DND-41 (cell line): ENCODE measurements around the gene TMC3.

Experiments used
- ATAC-seq: fragments of 200-7000 bp; cut with Tn5 transposase; 3 replicates; pipeline ENCODE4 v1.9.1; 2021; ENCODE audit warnings: low read depth; ENCODE audit not compliant: insufficient read depth
- DNase-seq: peaks from one replicate; pipeline ENCODE4 v3.0.0-alpha.2; 2020
- H2AFZ ChIP-seq: 2 replicates; pipeline ENCODE4 v1.6.0; 2012; ENCODE audit warnings: low read depth, low read length
- H3K27ac ChIP-seq: 2 replicates; pipeline ENCODE4 v1.5.1; 2012; ENCODE audit warnings: low read length, inconsistent platforms
- H3K27me3 ChIP-seq: fragments of 200-600 bp; sonication (generic); 2 replicates; pipeline ENCODE4 v1.6.0; 2012; ENCODE audit warnings: low read length, mild to moderate bottlenecking, inconsistent platforms; ENCODE audit not compliant: insufficient read depth, poor library complexity
- H3K36me3 ChIP-seq: 2 replicates; pipeline ENCODE4 v1.5.1; 2012; ENCODE audit warnings: low read length, inconsistent platforms; ENCODE audit not compliant: insufficient read depth
- H3K4me1 ChIP-seq: 2 replicates; pipeline ENCODE4 v1.5.1; 2012; ENCODE audit warnings: mild to moderate bottlenecking, low read length; ENCODE audit not compliant: insufficient read depth
- H3K4me2 ChIP-seq: 2 replicates; pipeline ENCODE4 v1.6.0; 2012; ENCODE audit warnings: mild to moderate bottlenecking, moderate library complexity, low read length, inconsistent platforms; ENCODE audit not compliant: insufficient read depth
- H3K4me3 ChIP-seq, 2 experiments: fragments of 200-600 bp in 1 of 2; shearing (Covaris generic) in 1 of 2; 2 replicates each; pipeline ENCODE4 v1.5.1; 2012 to 2016; ENCODE audit warnings: inconsistent platforms in 2 of 2, low read length in 2 of 2, mild to moderate bottlenecking in 2 of 2, low read depth in 1 of 2, moderate library complexity in 1 of 2
- H3K79me2 ChIP-seq: 2 replicates; pipeline ENCODE4 v1.6.0; 2012; ENCODE audit warnings: low read length, inconsistent platforms; ENCODE audit not compliant: insufficient read depth
- H3K9ac ChIP-seq: 2 replicates; pipeline ENCODE4 v1.6.0; 2012; ENCODE audit warnings: low read depth, mild to moderate bottlenecking, inconsistent platforms, low read length, moderate library complexity
- H3K9me3 ChIP-seq: 2 replicates; pipeline ENCODE4 v1.5.1; 2012; ENCODE audit warnings: low read length, moderate library complexity, mild to moderate bottlenecking, inconsistent platforms; ENCODE audit not compliant: insufficient read depth, severe bottlenecking
- H4K20me1 ChIP-seq: 2 replicates; pipeline ENCODE4 v1.6.0; 2012; ENCODE audit warnings: low read length; ENCODE audit not compliant: insufficient read depth
- CTCF ChIP-seq: IDR thresholded peaks from 2 replicates; pipeline ENCODE4 v1.5.1; 2012; ENCODE audit warnings: borderline replicate concordance, low read length, moderate library complexity, mild to moderate bottlenecking; ENCODE audit not compliant: poor library complexity, severe bottlenecking; ENCODE audit errors: extremely low read depth
- EZH2 ChIP-seq: IDR thresholded peaks from 3 replicates; pipeline ENCODE4 v1.6.1; 2012; ENCODE audit warnings: borderline replicate concordance, low read depth, mild to moderate bottlenecking, moderate library complexity, low read length, inconsistent platforms; ENCODE audit not compliant: severe bottlenecking

The TMC3 gene

GRCh38 chr15:81309647-81310450 lies 64.2 kb downstream of the TMC3 start:
- Histone ChIP-seq H3K79me2 (no peaks in the 10 kb centered on the region), H3K27ac (no peak overlapping the region), H3K4me3 (no peak overlapping the region), H3K4me1 (no peaks in the 10 kb centered on the region), H3K4me2 (no peak overlapping the region), H3K36me3 (peaks cover 92% of the 10 kb centered on the region), H4K20me1 (peaks cover 5% of the 10 kb centered on the region), H2AFZ (no peak overlapping the region), H3K9me3 (no peaks in the 10 kb centered on the region), H3K27me3 (no peaks in the 10 kb centered on the region), H3K9ac (no peak overlapping the region)
- no peak for TF ChIP-seq EZH2
- TF ChIP-seq CTCF = no peak
- ATAC-seq = peak; percentile 29; the same call in 1 of the 3 replicates
- DNase-seq = no peak

DNA sequence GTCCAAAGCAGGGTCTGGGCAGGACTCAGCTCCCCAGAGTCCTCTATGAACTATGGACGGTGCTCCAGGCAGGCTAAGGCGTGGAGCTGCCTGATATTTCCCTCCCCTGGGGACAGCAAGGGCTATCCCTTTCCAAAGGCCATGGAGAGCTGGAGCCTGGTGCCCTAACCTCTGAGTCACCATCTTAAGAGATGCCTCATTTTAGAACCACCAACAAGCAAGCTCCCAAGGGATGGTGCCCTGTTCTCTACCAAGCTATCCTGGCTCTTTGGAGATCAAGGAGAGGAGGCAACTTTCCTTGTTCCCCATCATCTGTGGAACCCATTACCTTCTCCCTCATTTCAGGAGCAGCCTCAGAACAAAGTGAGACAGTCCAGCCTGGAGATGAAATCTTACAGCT lies 65.8 kb downstream of the TMC3 start:
- no peak for ATAC-seq
- H3K4me3 ChIP-seq = no peak overlapping the region
- H2AFZ ChIP-seq = no peak overlapping the region
- H3K27ac ChIP-seq = no peak overlapping the region
- H3K9ac ChIP-seq = no peak overlapping the region
- no peak overlapping the region for H3K4me2 ChIP-seq
- H3K9me3 ChIP-seq = no peaks in the 10 kb centered on the region
- DNase-seq = no peak
- H4K20me1 ChIP-seq = peaks cover 5% of the 10 kb centered on the region
- no peaks in the 10 kb centered on the region for H3K27me3 ChIP-seq
- H3K4me1 ChIP-seq = peaks cover 5% of the 10 kb centered on the region
- H3K36me3 ChIP-seq = peaks cover 99% of the 10 kb centered on the region
- 0 out of 2 replicates have a peak, but pooled peaks cover 1% of the 10 kb centered on the region for H3K79me2 ChIP-seq
- TF ChIP-seq EZH2 (no peak), CTCF (no peak)

DNA sequence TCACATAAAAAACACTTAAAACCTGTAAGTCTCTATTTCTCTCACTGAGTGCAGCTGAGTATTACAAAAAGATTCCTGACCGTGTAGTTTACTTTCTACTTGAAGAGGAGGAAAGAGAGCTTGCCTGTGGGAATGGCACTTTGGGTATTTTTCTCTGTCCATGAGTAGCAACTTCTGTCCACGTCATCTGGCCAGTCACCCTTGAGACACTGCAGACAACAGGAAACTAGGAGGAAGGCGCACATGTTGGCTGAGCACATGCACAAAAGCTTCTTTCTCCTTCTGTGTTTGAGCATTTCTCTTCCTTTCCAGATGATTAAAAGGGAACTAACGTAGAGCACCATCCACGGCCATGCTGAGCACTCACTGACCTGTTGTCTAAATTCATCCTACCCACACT lies 69.8 kb downstream of the TMC3 start:
- Histone ChIP-seq H3K79me2 (peaks cover 31% of the 10 kb centered on the region), H3K36me3 (peaks cover 98% of the 10 kb centered on the region), H3K4me2 (no peak overlapping the region), H2AFZ (no peak overlapping the region), H3K4me3 (no peak overlapping the region), H3K4me1 (peaks cover 45% of the 10 kb centered on the region), H3K9me3 (no peaks in the 10 kb centered on the region), H3K27me3 (no peaks in the 10 kb centered on the region), H3K27ac (peak overlapping the region; percentile 24; the same call in 1 of the 2 replicates), H3K9ac (no peak overlapping the region), H4K20me1 (peaks cover 7% of the 10 kb centered on the region)
- TF ChIP-seq EZH2 (no peak), CTCF (no peak)
- ATAC-seq = no peak
- no peak for DNase-seq
